GM19193 (cell line): Measurements from ENCODE around the gene LILRB1.

Source experiments
- POLR2A ChIP-seq: IDR thresholded peaks from 4 replicates; pipeline ENCODE4 v1.6.1; 2011; ENCODE audit not compliant: insufficient read depth, insufficient read length; ENCODE audit errors: extremely low read depth

Gene LILRB1

DNA sequence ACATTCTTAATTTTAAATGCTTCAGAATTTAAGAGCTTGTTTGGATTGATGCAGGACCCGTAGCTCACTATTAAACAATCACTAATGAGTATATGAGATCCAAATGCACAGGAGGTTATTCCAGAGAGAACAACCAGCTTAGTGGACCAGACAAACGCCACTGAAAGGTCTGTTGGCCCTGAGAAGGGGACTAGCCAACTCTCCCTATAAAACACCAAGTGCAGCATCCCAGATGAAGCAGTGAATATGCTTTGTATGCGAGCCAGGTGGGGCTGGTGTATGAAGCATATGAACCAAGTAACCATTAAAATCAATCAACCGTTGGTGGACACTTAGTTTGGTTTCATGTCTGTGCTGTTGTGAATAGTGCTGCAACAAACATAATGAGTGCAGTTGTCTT lies 9.8 kb upstream of the LILRB1 start:
- TF ChIP-seq POLR2A, result no peak

DNA sequence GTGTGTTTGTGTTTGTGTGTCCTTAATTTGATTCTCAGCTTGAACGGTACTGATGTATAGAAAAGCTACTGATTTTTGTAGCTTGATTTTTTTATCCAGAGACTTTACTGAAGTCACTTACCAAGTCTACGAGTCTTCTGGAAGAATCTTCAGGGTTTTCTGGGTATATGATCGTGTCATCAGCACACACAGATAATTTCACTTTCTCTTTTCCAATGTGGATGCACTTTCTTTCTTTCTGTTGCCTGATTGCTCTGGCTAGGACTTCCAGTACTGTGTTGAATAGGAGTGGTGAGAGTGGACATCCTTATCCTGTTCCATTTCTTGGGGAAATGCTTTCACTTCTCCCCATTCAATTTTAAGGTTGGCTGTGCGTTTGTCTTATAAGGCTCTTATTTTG lies 7.9 kb upstream of the LILRB1 start:
- no peak for TF ChIP-seq POLR2A

DNA sequence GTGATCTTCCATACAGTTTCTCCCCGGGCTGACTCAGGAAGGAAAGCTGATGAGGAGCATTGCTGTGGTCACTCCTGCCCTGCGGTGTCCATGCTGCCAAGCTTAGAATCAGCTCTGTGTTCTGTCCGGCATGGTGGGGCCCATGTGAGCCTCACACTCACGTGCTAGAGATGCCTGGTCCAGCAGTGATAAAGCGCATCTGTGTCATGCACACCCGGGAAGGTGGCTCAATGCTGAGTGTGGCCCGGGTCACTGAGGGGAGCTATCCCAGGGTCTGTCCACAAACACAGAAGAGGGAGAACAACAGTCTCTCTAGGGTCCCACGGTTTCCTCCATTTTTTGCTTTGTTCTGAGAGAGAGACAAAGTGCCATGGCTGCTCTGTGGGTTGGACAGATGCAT lies 3.5 kb upstream of the LILRB1 start:
- no peak for TF ChIP-seq POLR2A

DNA sequence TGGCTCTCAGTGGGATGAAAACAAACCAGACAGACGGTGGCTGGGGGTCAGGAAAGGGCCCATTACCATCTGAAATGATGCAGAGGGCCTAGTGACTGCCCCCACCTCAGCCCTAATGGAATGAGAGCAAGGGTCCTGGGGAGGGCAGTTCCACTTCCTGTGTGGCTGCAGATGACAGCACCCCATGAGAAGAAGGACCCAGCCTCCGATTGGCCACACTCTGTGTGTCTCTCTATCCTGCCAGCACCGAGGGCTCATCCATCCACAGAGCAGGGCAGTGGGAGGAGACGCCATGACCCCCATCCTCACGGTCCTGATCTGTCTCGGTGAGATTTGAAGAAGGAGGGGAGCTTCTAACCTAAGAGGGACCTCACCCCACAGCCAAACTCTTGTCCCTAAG lies 498 bp downstream of the LILRB1 start:
- no peak for TF ChIP-seq POLR2A

DNA sequence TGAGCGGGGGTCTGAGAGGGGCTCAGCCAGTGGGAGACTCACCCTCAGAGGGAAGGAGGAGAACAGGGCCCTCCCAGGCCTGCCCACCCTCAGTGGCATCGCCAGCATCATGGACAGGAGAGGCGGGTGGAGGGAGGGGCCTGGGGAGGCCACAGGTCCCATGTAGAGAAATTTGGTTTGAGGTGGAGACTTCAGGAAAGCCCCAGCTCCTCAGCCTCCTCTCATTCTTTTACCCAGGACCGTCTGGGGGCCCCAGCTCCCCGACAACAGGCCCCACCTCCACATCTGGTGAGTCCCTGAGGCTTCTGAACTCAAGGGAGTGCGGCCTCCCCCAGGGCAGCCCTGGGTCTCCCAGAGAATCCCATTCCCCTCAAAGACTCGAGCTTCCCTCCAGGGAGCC lies 3.1 kb downstream of the LILRB1 start:
- TF ChIP-seq POLR2A, result no peak

DNA sequence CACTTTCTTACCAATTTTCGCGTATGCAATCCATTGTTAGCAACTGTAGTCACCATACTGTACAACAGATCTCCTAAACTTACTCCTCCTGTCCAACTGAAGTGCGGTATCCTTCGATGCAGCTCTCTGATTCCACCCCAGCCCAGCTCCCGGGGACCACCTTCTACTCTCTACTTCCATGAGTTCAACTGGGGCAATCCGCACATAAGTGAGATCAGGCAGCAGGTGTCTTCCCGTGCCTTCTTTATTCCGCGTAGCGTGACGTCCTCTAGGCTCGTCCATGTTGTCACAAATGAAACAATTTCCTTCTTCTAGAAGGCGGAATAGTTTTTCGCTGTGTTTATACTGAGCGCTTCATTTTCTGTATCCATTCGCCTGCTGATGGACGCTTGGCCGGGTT lies 8.4 kb downstream of the LILRB1 start:
- TF ChIP-seq POLR2A, result no peak

DNA sequence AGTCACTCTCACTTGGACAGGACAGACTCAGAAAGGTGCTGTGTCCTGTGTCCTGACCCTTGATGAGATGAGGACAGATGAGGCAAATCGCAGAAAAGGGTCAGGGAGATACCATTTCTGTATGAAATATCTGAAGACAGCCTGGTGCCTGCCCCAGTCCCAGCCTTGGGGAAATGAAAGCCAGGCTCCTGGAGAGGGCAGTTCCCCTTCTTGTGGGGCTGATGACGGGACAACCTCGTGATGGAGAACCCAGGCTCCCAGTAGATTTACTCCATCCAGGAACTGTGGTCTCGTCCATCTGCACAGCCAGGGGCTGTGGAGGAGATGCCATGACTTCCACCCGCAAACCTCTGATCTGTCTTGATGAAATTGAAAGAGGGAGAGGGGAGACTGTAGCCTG lies 13.8 kb downstream of the LILRB1 start:
- no peak for TF ChIP-seq POLR2A

DNA sequence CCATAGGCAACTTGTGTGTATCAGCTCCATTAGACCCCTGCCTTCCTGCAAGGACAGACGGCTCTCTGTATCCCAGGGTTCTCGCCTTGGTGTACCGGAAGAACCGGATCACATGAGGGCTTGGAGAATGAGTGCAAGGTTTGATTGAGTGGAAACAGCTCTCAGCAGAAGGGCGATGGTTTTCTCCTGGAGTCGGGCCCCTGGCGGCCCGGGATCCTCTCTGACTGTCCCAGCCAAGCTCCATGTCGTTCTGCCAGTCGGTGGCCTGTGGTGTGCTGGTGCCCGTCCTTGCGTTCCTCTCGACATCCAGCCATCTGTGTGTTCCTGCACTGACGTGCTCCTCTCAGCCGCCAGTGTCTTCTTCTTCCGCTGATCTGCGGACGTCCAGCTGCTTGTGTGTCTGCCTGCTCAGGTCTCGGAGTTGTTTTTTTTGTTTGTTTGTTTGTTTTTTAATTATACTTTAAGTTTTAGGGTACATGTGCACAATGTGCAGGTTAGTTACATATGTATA lies 16.1 kb downstream of the LILRB1 start:
- no peak for TF ChIP-seq POLR2A

DNA sequence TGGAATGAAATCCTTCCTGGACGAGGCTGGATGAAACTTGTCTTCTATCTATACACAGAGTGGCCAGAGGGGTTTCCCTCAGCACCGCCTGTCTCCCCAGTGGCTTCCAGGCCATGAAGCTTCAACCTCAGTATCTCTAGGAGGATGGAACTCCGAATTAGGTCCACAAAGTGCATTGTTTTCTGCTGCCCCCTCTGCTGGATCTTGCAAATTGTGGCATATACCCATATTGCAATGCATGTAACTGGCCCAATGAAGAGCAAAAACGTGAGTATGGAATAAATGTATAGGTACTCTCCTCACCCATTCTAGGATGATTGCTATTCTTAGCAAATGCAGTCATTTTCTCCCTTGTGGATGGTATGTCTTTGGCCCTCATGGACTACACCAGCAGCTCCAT lies 17.8 kb downstream of the LILRB1 start:
- no peak for TF ChIP-seq POLR2A

DNA sequence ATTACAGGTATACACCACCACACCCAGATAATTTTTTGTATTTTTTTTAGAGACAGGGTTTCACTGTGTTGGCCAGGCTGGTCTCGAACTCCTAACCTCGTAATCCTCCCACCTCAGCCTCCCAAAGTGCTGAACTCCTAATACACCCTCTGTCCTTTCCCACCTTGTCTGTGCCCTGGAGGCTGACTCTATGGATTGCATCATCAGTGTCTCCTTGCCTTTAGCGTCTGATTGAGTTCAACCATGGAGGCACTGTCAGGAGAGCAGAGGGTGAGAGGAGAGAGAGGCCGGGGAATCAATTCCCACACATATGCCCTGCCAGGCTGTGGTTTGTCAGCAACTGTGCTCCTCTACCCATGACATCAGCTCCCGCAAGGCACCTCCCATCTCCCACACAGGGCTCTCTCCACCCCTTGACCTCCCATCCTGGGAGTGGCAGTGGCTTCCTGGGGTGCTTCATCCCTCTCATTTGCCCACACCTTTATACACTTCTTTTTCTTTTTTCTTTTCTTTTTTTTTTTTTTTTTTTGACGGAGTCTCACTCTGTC lies 19.9 kb downstream of the LILRB1 start:
- TF ChIP-seq POLR2A, result no peak

DNA sequence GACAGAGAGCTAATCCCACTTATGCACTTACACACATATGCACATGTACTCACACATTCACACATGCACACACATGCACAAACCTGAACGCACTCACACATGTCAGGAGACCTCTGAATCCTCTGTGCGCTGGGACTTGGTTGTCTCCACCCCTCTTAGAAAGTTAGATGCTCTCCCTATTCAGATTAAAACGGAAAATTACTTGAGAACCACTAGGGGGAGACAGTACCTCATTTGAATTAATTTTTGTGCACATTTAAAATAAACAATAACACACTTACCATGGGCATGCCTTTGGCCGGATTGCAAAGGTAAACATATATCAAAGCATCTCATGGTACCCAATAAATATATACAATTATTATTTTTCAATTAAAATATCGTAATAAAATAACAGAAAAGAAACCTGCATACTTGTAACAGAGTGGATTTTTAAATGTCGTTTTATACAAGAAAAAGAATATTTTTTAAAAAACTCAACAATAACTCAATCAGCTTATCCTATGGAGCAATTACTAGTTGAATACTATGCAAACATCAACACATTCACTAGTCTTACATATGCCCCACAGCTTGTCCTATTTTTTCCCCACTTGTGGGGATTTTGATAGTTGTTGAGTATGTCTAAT lies 23.0 kb downstream of the LILRB1 start:
- no peak for TF ChIP-seq POLR2A

DNA sequence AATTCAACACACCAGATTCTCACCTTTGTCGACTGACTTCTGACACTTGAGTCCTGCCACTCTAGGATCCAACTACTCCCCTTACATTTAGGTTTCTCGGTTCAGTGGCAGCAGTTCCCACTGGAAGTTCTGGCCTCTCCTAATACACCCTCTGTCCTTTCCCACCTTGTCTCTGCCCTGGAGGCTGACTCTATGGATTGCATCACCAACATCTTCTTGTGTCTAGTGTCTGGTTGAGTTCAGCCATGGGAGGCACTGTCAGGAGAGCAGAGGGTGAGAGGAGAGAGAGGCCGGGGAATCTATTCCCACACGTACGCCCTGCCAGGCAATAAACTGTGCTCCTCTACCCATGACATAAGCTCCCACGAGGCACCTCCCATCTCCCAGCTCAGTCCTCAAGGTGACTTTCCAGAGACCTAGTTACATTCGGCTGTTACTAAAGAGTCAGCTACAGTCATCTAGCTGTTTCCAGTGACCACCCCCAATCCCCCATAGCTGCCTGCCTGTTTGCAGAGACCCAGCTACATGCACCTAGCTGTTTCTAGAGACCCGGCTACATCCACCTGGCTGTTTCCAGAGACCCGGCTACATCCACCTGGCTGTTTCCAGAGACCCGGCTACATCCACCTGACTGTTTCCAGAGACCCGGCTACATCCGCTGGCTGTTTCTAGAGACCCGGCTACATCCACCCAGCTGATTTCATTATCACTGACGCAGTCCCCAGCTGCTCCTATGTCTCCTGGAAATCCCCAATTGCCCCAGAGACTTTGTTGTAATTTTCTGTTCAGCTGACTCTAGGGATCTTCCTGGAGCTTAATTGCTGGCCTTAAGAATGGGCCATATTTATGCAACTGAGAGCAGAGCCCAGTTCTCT lies 24.4 kb downstream of the LILRB1 start:
- TF ChIP-seq POLR2A, result no peak

DNA sequence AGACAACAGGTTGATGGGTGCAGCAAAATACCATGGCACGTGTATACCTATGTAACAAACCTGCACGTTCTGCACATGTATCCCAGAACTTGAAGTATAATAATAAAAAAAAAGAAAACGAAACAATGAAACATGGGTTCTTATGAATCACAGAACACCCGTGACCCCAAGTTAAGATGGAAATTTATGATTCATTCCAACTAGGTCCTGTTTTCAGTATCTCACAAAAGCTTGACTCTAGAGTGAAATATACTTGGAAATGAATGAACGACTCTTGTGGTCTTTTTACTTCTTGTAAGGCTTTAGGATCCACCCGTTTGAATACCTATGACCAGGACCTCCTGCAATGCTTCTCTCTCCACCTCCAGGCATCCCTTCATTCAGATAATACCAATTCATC lies 29.0 kb downstream of the LILRB1 start:
- no peak for TF ChIP-seq POLR2A

DNA sequence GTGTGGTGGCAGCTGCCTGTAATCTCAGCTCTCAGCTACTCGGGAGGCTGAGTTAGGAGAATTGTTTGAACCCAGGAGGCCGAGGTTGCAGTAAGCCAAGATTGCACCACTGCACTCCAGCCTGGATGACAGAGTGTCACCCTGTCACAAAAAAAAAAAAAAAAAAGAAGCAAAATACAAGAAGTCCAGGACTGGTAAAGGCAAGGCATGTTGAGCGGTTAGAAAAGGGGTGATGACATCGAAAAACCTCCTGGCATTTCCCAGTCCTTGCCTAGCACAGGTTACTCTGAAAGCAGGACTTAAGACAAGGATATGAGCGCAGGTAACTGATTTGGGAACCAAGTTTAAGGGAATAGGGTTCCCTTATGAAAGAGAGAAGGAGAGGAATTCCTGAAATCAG lies 30.0 kb downstream of the LILRB1 start:
- TF ChIP-seq POLR2A, result no peak

DNA sequence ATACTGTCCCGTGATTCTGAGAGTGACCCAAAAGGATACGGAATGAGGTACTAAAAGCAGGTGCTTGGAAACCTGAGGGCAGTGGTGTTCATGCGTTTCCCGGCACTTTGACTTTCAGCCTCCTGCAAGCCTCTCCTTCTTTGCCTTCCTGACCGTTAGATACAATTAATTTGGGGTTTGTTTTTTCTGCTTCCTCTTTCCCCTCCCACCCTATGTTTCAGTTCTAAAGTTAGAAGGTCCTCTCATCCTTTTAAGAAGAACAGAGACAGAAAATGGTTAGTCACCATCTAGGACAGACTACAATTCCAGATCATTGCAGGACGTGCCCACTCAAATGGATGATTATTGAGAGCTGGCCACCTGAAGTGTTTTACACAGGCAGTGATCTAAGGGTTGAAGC lies 30.7 kb downstream of the LILRB1 start:
- TF ChIP-seq POLR2A, result no peak

DNA sequence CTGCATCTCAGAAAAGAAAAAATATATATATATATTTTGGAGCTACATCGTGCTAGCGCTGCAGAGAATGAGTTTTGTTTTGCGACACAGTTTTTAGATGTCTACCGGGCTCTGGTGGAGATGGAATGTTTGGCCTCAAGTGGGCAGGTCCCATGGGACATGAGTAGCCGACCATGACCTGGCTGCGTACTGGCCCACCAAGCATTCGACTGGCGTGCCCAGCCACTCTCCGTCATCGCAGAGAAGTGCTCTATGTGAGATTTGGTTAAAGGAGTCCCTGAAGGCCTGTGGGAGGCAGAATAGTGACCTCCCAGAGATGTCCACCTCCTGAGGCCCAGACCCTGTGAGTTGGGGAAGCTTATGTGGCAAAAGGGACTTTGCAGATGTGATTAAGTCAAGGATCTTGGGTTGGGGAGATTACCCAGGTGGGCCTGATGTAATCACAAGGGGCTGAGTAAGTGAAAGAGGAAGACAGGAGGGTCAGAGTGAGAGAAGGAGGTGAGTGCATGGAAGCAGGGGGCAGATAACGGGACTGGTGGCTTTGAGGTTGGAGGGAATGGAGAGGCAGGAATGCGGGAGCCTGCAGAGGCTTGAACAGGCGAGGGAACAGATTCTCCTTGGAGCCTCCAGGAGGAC lies 31.7 kb downstream of the LILRB1 start:
- TF ChIP-seq POLR2A, result no peak

DNA sequence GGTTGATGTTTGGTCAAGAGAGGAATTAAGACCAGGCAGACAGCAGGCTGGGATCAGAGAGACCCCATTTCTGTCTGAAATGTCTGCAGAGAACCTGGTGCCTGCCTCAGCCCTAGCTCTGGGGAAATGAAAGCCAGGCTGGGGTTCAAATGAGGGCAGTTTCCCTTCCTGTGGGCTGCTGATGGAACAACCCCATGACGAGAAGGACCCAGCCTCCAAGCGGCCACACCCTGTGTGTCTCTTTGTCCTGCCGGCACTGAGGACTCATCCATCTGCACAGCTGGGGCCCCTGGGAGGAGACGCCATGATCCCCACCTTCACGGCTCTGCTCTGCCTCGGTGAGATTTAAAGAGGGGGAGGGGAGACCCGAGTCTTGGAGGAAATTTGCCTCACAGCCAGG lies 32.4 kb downstream of the LILRB1 start, which contains the start of gene LILRB4:
Gene LILRB4, plus strand, starts transcription at position 256 of the 400 bp plus-strand sequence. Its CDS starts 49 bp downstream, at position 305.
- peak; percentile 56 for TF ChIP-seq POLR2A
